Measurements from ENCODE around the gene SMG6.
A peak's percentile ranks its signal among the peaks of the same experiment; 100 is the strongest.

Gene SMG6

GRCh38 chr17:2060385-2060658 lies 243.3 kb downstream of the SMG6 start:
- no peak overlapping the region for H3K4me3 ChIP-seq (ENCODE audit: low read depth, low read length)
- TF ChIP-seq MYC (IDR thresholded peaks at IDR 0.05; ENCODE audit: low read depth, low read length) = no peak
- no peak for TF ChIP-seq CTCF (IDR thresholded peaks at IDR 0.05; ENCODE audit: low read depth, low read length)
- no peak for TF ChIP-seq POLR2A (IDR thresholded peaks at IDR 0.05; ENCODE audit: extremely low read depth, insufficient read length)
- TF ChIP-seq MAX (IDR thresholded peaks at IDR 0.05; ENCODE audit: low read depth, low read length) = no peak
- no peak for DNase-seq (ENCODE audit: low read depth)

GRCh38 chr17:2059547-2060384 lies 243.8 kb downstream of the SMG6 start:
- no peak overlapping the region for H3K4me3 ChIP-seq (ENCODE audit: low read depth, low read length)
- no peak for TF ChIP-seq MAX (IDR thresholded peaks at IDR 0.05; ENCODE audit: low read depth, low read length)
- TF ChIP-seq CTCF (IDR thresholded peaks at IDR 0.05; ENCODE audit: low read depth, low read length) = no peak
- no peak for TF ChIP-seq MYC (IDR thresholded peaks at IDR 0.05; ENCODE audit: low read depth, low read length)
- TF ChIP-seq POLR2A (IDR thresholded peaks at IDR 0.05; ENCODE audit: extremely low read depth, insufficient read length) = no peak
- DNase-seq (ENCODE audit: low read depth) = no peak

GRCh38 chr17:2058586-2059546 lies 244.7 kb downstream of the SMG6 start:
- TF ChIP-seq CTCF (IDR thresholded peaks at IDR 0.05; ENCODE audit: low read depth, low read length) (peak; percentile 63), MAX (IDR thresholded peaks at IDR 0.05; ENCODE audit: low read depth, low read length) (peak; percentile 49), POLR2A (IDR thresholded peaks at IDR 0.05; ENCODE audit: extremely low read depth, insufficient read length) (no peak), MYC (IDR thresholded peaks at IDR 0.05; ENCODE audit: low read depth, low read length) (no peak; the same call in 1 of the 2 replicates)
- H3K4me3 ChIP-seq (ENCODE audit: low read depth, low read length) = no peak overlapping the region
- peak; percentile 89 for DNase-seq (ENCODE audit: low read depth)

GRCh38 chr17:2057760-2058585 lies 245.6 kb downstream of the SMG6 start:
- no peak for TF ChIP-seq MYC (IDR thresholded peaks at IDR 0.05; ENCODE audit: low read depth, low read length)
- no peak overlapping the region for H3K4me3 ChIP-seq (ENCODE audit: low read depth, low read length)
- DNase-seq (ENCODE audit: low read depth) = no peak

GRCh38 chr17:2057175-2057759 lies 246.3 kb downstream of the SMG6 start:
- no peak for DNase-seq (ENCODE audit: low read depth)
- no peak overlapping the region for H3K4me3 ChIP-seq (ENCODE audit: low read depth, low read length)
- no peak for TF ChIP-seq MAX (IDR thresholded peaks at IDR 0.05; ENCODE audit: low read depth, low read length)
- TF ChIP-seq MYC (IDR thresholded peaks at IDR 0.05; ENCODE audit: low read depth, low read length) = no peak
- TF ChIP-seq CTCF (IDR thresholded peaks at IDR 0.05; ENCODE audit: low read depth, low read length) = no peak
- no peak for TF ChIP-seq POLR2A (IDR thresholded peaks at IDR 0.05; ENCODE audit: extremely low read depth, insufficient read length)
